H1 (cell line): ENCODE data around the gene MRTFA. TPM values are rescaled to one million over a fixed set of nuclear protein-coding genes. Genes with fewer than 3 reads are reported as not detected.

Experiments used
- CTCF ChIA-PET: fragments of 300-600 bp; sonication (Branson Sonifier 250); formaldehyde crosslinking; loops from one replicate; lab custom pipeline; 2021; ENCODE audit not compliant: partially characterized antibody; lab: Charles Lee
- POLR2A ChIA-PET: fragments of 300-600 bp; sonication (Branson Sonifier 250); formaldehyde crosslinking; loops from one replicate; lab custom pipeline; 2021; ENCODE audit warnings: inconsistent platforms; ENCODE audit not compliant: partially characterized antibody; lab: Charles Lee
- DNase-seq, 2 experiments: peaks; one replicate each; pipeline versions ENCODE4 v3.0.0 to v3.0.0-alpha.2; 2010 to 2022; ENCODE audit warnings: low spot score in 2 of 2, low read depth in 1 of 2, mixed read lengths in 1 of 2
- FAIRE-seq: peaks from 2 replicates; lab custom pipeline; 2011; peaks lifted over from hg19 to GRCh38; lab: Jason Lieb, UNC
- H2AFZ ChIP-seq: 2 replicates; pipeline ENCODE4 v1.8.1; 2012; ENCODE audit warnings: low read length, inconsistent platforms
- H2AK5ac ChIP-seq: 2 replicates; pipeline ENCODE4 v1.6.1; 2013; ENCODE audit warnings: low read depth, low read length
- H2BK120ac ChIP-seq: replicated peaks from 2 replicates; pipeline ENCODE3; 2013; ENCODE audit warnings: low read depth, low read length, inconsistent platforms
- H2BK12ac ChIP-seq: 2 replicates; pipeline ENCODE4 v1.6.1; 2013; ENCODE audit warnings: low read depth, low read length
- H2BK15ac ChIP-seq: 2 replicates; pipeline ENCODE4 v1.6.1; 2013; ENCODE audit warnings: low read length
- H2BK20ac ChIP-seq: 2 replicates; pipeline ENCODE4 v1.6.1; 2013; ENCODE audit warnings: low read length
- H2BK5ac ChIP-seq: 2 replicates; pipeline ENCODE4 v1.6.1; 2013; ENCODE audit warnings: low read depth, low read length
- H3K14ac ChIP-seq: 2 replicates; pipeline ENCODE4 v1.6.1; 2013; ENCODE audit warnings: inconsistent platforms; ENCODE audit not compliant: insufficient read length
- H3K18ac ChIP-seq: 2 replicates; pipeline ENCODE4 v1.6.1; 2013; ENCODE audit warnings: low read length; ENCODE audit errors: extremely low read depth
- H3K23ac ChIP-seq: 2 replicates; pipeline ENCODE4 v1.6.1; 2013; ENCODE audit warnings: inconsistent platforms; ENCODE audit not compliant: insufficient read length
- H3K23me2 ChIP-seq: 2 replicates; pipeline ENCODE4 v1.6.1; 2013; ENCODE audit warnings: low read depth, low read length
- H3K27ac ChIP-seq: 2 replicates; pipeline ENCODE4 v1.6.1; 2011; ENCODE audit warnings: low read depth, low read length, inconsistent platforms
- H3K27me3 ChIP-seq, 4 experiments: replicated peaks in 1 of 4; 1 replicate in 1 of 4; 2 replicates in 3 of 4; pipeline versions ENCODE4 v1.6.1 to v1.8.1; 2011 to 2013; ENCODE audit warnings: low read length in 3 of 4, mild to moderate bottlenecking in 3 of 4, inconsistent platforms in 2 of 4, mixed read lengths in 2 of 4, moderate library complexity in 1 of 4; ENCODE audit not compliant: control insufficient read depth in 3 of 4, insufficient read depth in 3 of 4; ENCODE audit errors: extremely low read depth in 1 of 4
- H3K36me3 ChIP-seq, 4 experiments: 2 replicates each; pipeline versions ENCODE4 v1.6.1 to v1.8.1; 2011 to 2013; ENCODE audit warnings: mild to moderate bottlenecking in 4 of 4, low read length in 3 of 4, moderate library complexity in 2 of 4, control low read depth in 1 of 4, inconsistent platforms in 1 of 4; ENCODE audit not compliant: insufficient read depth in 4 of 4, control insufficient read depth in 2 of 4
- H3K4ac ChIP-seq: replicated peaks from 2 replicates; pipeline ENCODE3; 2013; ENCODE audit warnings: low read length, low read depth, mixed read lengths, inconsistent platforms; ENCODE audit not compliant: insufficient read length
- H3K4me1 ChIP-seq, 4 experiments: replicated peaks in 1 of 4; 1 replicate in 1 of 4; 2 replicates in 3 of 4; pipeline versions ENCODE4 v1.6.1 to v1.8.1; 2011 to 2013; ENCODE audit warnings: low read length in 3 of 4, inconsistent platforms in 2 of 4, mixed read lengths in 1 of 4; ENCODE audit not compliant: insufficient read depth in 4 of 4, control insufficient read depth in 3 of 4
- H3K4me2 ChIP-seq, 2 experiments: 2 replicates each; pipeline versions ENCODE4 v1.6.1 to v1.8.1; 2011 to 2013; ENCODE audit warnings: low read depth in 2 of 2, low read length in 2 of 2, control low read depth in 1 of 2, inconsistent platforms in 1 of 2, mild to moderate bottlenecking in 1 of 2; ENCODE audit not compliant: insufficient read depth in 1 of 2
- H3K4me3 ChIP-seq, 4 experiments: fragments of 200-600, 300-600 bp in 1 of 4; sonication (generic), shearing (Covaris generic), sonication (Bioruptor Twin) in 1 of 4; 2 replicates each; pipeline versions ENCODE4 v1.5.1 to v1.8.1; 2011 to 2016; ENCODE audit warnings: low read length in 4 of 4, low read depth in 3 of 4, control low read depth in 2 of 4, inconsistent platforms in 2 of 4, mild to moderate bottlenecking in 2 of 4, mixed read lengths in 1 of 4, moderate library complexity in 1 of 4; ENCODE audit not compliant: insufficient read depth in 2 of 4; ENCODE audit errors: extremely low read depth in 1 of 4
- H3K56ac ChIP-seq: replicated peaks from 2 replicates; pipeline ENCODE3; 2013; ENCODE audit warnings: low read depth, mild to moderate bottlenecking, mixed read lengths, low read length, inconsistent platforms; ENCODE audit not compliant: insufficient read length
- H3K79me1 ChIP-seq: 2 replicates; pipeline ENCODE4 v1.6.1; 2013; ENCODE audit warnings: low read depth, low read length, control low read depth
- H3K79me2 ChIP-seq, 2 experiments: 2 replicates each; pipeline versions ENCODE4 v1.6.1 to v1.8.1; 2012 to 2013; ENCODE audit warnings: low read length in 2 of 2, mild to moderate bottlenecking in 2 of 2, inconsistent platforms in 1 of 2; ENCODE audit not compliant: insufficient read depth in 2 of 2, control insufficient read depth in 1 of 2
- H3K9ac ChIP-seq, 4 experiments: replicated peaks in 1 of 4; 1 replicate in 1 of 4; 2 replicates in 3 of 4; pipeline versions ENCODE4 v1.6.1 to v1.8.1; 2011 to 2013; ENCODE audit warnings: low read depth in 3 of 4, low read length in 3 of 4, control low read depth in 2 of 4, mild to moderate bottlenecking in 2 of 4, moderate library complexity in 2 of 4, inconsistent platforms in 1 of 4; ENCODE audit errors: extremely low read depth in 1 of 4
- H3K9me3 ChIP-seq, 2 experiments: 2 replicates each; pipeline versions ENCODE4 v1.6.1 to v1.8.1; 2012 to 2013; ENCODE audit warnings: mild to moderate bottlenecking in 2 of 2, moderate library complexity in 2 of 2, control low read depth in 1 of 2, inconsistent platforms in 1 of 2, low read depth in 1 of 2, low read length in 1 of 2, mixed read lengths in 1 of 2; ENCODE audit not compliant: insufficient read depth in 2 of 2
- H4K20me1 ChIP-seq, 2 experiments: replicated peaks in 1 of 2; 2 replicates each; pipeline versions ENCODE3 to v1.8.1; 2011 to 2013; ENCODE audit warnings: inconsistent platforms in 2 of 2, low read length in 2 of 2, mild to moderate bottlenecking in 1 of 2; ENCODE audit not compliant: insufficient read depth in 2 of 2, control insufficient read depth in 1 of 2
- H4K5ac ChIP-seq: 2 replicates; pipeline ENCODE4 v1.6.1; 2013; ENCODE audit warnings: low read length, low read depth, mixed read lengths, inconsistent platforms; ENCODE audit not compliant: insufficient read length
- H4K8ac ChIP-seq: 2 replicates; pipeline ENCODE4 v1.8.0; 2013; ENCODE audit warnings: mild to moderate bottlenecking, moderate library complexity, low read length, inconsistent platforms; ENCODE audit not compliant: insufficient read depth; ENCODE audit errors: extremely low read depth
- H4K91ac ChIP-seq: replicated peaks from 2 replicates; pipeline ENCODE3; 2013; ENCODE audit warnings: low read length, mixed read lengths, inconsistent platforms; ENCODE audit not compliant: insufficient read length
- BCL11A ChIP-seq, 2 experiments: IDR thresholded peaks; one replicate each; pipeline ENCODE4 v1.6.1; 2011; ENCODE audit warnings: low read depth in 2 of 2, low read length in 2 of 2, mild to moderate bottlenecking in 2 of 2
- KDM5A ChIP-seq: fragments of 200-600 bp; IDR thresholded peaks from 2 replicates; pipeline ENCODE4 v1.7.1; 2012; ENCODE audit warnings: mild to moderate bottlenecking, low read length, inconsistent platforms, mixed read lengths
- SIX5 ChIP-seq: IDR thresholded peaks from 2 replicates; pipeline ENCODE4 v1.6.1; 2011; ENCODE audit warnings: mild to moderate bottlenecking, low read depth, low read length
- SUZ12 ChIP-seq: fragments of 200-600 bp; sonication (generic); IDR thresholded peaks from 2 replicates; pipeline ENCODE4 v1.6.1; 2012; ENCODE audit warnings: mild to moderate bottlenecking, inconsistent platforms, low read length, moderate library complexity, mixed read lengths
- WGBS, 2 experiments: shearing (Covaris generic) in 1 of 2; methylation state at CpG; one replicate each; pipeline versions ENCODE4 v1.1.6 to v1.1.7; 2013 to 2015; ENCODE audit warnings: low lambda C conversion rate in 2 of 2, mixed read lengths in 2 of 2, inconsistent platforms in 1 of 2, low coverage in 1 of 2, missing lambda C conversion rate in 1 of 2; ENCODE audit not compliant: insufficient replicate concordance in 2 of 2, insufficient coverage in 1 of 2, insufficient read length in 1 of 2; ENCODE audit errors: extremely low coverage in 1 of 2, missing lambda C conversion rate in 1 of 2; 5-methylcytosine and 5-hydroxymethylcytosine counted together
- polyA plus RNA-seq, 7 experiments: library from polyadenylated mRNA; depleted of rRNA in 3 of 7; stranded (reverse) in 5 of 7; unstranded in 2 of 7; fragments of >200 nt in 5 of 7; fragments of 200-250 nt in 2 of 7; gene quantifications; 1 replicate in 5 of 7; 2 replicates in 1 of 7; 4 replicates in 1 of 7; pipeline versions ENCODE4 v1.2.1 to v1.2.3, GENCODE V29; 2011 to 2013; ENCODE audit warnings: missing spikeins in 2 of 7, mixed read lengths in 2 of 7
- total RNA-seq: library from RNA; stranded (reverse); fragmentation: NEBNext Ultra II Directional; extraction: Animal tissue kit (Norgen Biotek cat#: 25700); gene quantifications from 2 replicates; pipeline ENCODE4 v1.2.1, GENCODE V29; 2021

Gene MRTFA
- total and polyA plus RNA-seq, 2 of the 8 experiments (the other 6 are each of a cell fraction or from before 2014, with no cell fraction given) = 5.4 to 37.9 TPM

DNA sequence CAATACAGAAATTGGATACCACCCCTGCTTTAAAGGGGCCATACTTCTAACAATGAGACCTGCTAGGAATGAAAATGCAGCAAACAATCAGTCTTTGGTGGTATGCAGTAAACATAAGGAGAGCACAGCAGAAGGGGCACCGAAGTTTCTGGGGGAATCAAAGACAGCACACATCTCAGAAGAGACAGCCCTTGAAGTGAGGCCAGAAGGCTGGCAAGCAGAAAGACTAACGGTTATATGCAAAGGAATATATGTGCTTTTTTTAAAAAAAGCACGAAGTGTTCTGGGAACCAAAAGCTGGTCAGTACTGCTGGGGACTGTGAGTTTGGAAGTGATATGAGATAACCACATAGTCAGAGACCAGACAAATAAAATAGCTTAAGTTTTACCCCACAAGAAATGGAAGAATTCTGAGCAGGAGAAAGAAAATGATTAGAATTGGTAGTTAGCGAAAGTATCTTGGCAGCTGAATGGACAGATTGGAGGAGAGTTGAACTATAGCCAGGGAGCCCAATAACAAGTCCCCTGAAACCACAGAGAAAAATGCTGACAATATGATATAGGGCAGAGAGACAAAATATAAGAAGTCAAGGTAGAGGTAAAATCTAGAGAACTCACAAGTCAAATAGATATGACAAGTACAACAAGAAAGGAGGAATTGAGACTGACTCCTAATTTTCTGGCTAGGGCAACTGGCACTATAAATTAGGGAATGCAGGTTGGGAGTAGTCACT is 125.7 kb downstream of the MRTFA start:
- H3K27ac ChIP-seq = 0 out of 2 replicates have a peak overlapping the region, but pooled peaks have one; percentile 18
- ChIA-PET CTCF (no interaction called here), POLR2A (interaction anchor here (0.9 kb wide), 1 partner anchor 8 kb away, joined by 3 read pairs; no protein-coding TSS in a partner anchor)
- H2BK20ac ChIP-seq = 0 out of 2 replicates have a peak overlapping the region, but pooled peaks have one; percentile 35
- H2BK5ac ChIP-seq = no peak overlapping the region
- no peak overlapping the region for H2AK5ac ChIP-seq
- no peak overlapping the region for H3K23ac ChIP-seq
- H2AFZ ChIP-seq = no peak overlapping the region
- no peak overlapping the region for H3K18ac ChIP-seq
- no peak overlapping the region for H2BK15ac ChIP-seq
- no peak overlapping the region for H3K4ac ChIP-seq
- no peak overlapping the region for H2BK12ac ChIP-seq
- peaks cover 0 to 5% (median 1%) of the 10 kb centered on the region in 4 experiments; a peak in 3 of 7 replicates for H3K4me1 ChIP-seq
- no peak for TF ChIP-seq SUZ12
- TF ChIP-seq KDM5A = no peak
- TF ChIP-seq SIX5 = no peak
- TF ChIP-seq BCL11A (IDR thresholded peaks at IDR 0.05; ENCODE audit: low read depth in 2 of 2, low read length in 2 of 2) = no peak
- no peak overlapping the region for H4K91ac ChIP-seq
- H3K4me2 ChIP-seq = no peak overlapping the region
- no peaks in the 10 kb centered on the region for H3K23me2 ChIP-seq
- no peaks in the 10 kb centered on the region; a peak in 1 of 4 replicates for H3K79me2 ChIP-seq
- no peaks in the 10 kb centered on the region for H3K9me3 ChIP-seq
- DNase-seq = no peak
- no peaks in the 10 kb centered on the region for H3K36me3 ChIP-seq
- H3K9ac ChIP-seq = no peak overlapping the region
- H4K8ac ChIP-seq = no peak overlapping the region
- no peak overlapping the region for H4K5ac ChIP-seq
- no peaks in the 10 kb centered on the region for H4K20me1 ChIP-seq
- no peak overlapping the region for H3K56ac ChIP-seq
- H3K27me3 ChIP-seq = no peaks in the 10 kb centered on the region
- no peaks in the 10 kb centered on the region for H3K79me1 ChIP-seq
- no peak overlapping the region for H3K4me3 ChIP-seq
- H3K14ac ChIP-seq = no peak overlapping the region
- FAIRE-seq = no peak
- WGBS, 2 experiments = 88% methylated on average over 4 of the region's 4 CpGs; no CpG with 5 or more reads in 1 of the 2 experiments
- no peak overlapping the region for H2BK120ac ChIP-seq
